ENCODE data around the gene RFLNA. TPM values are rescaled to one million over a fixed set of nuclear protein-coding genes. Genes with fewer than 3 reads are reported as not detected.

Gene RFLNA
- total RNA-seq, 1 experiment from 2014 or later = 1.1 TPM

DNA sequence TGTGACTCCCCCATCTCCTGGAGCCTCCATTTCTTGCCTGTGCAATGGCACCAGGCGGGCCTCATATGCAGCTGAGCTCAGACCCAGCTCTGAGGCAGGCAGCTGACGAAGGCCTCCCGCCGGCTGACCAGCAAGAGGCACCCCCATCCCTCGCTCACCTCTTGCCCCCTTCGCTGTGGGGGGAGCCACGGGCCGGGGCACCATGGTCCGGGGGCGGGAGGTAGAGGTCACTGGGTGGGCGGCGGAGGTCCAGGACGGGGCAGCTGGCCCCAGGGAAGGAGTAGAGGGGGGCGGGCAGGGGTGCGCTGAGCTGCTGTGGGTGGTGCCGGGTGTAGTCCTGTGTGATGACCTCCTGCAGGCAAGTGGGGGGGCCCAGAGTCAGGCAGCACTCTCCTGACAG lies 39.4 kb downstream of the RFLNA start:
- no TSS peak for BruUV-seq (replicated peaks)
- H3K27ac ChIP-seq (ENCODE audit: low read depth, low read length, poor library complexity, severe bottlenecking) = no peak overlapping the region
- ChIA-PET CTCF (no interaction called here), POLR2A (ENCODE audit: low non-redundant PET) (no interaction called here)
- intact Hi-C loops (cut with micrococcal nuclease; ENCODE audit: unreplicated experiment) = no loop called here
- H3K9me3 ChIP-seq (ENCODE audit: low read depth, low read length, poor library complexity, severe bottlenecking) = no peaks in the 10 kb centered on the region
- no peak overlapping the region for H3K4me3 ChIP-seq (ENCODE audit: low read depth, low read length, poor library complexity, severe bottlenecking)
- H3K36me3 ChIP-seq (ENCODE audit: insufficient read depth, low read length, poor library complexity, severe bottlenecking) = peaks cover 65% of the 10 kb centered on the region
- no peaks in the 10 kb centered on the region for H3K4me1 ChIP-seq (ENCODE audit: insufficient read depth, low read length, poor library complexity, severe bottlenecking)
- DNase-seq (ENCODE audit: low spot score) = no peak
- no peak for TF ChIP-seq EZH2 (IDR thresholded peaks at IDR 0.05; ENCODE audit: borderline replicate concordance, low read depth, low read length, poor library complexity, severe bottlenecking)
- TF ChIP-seq, protein P1, sequence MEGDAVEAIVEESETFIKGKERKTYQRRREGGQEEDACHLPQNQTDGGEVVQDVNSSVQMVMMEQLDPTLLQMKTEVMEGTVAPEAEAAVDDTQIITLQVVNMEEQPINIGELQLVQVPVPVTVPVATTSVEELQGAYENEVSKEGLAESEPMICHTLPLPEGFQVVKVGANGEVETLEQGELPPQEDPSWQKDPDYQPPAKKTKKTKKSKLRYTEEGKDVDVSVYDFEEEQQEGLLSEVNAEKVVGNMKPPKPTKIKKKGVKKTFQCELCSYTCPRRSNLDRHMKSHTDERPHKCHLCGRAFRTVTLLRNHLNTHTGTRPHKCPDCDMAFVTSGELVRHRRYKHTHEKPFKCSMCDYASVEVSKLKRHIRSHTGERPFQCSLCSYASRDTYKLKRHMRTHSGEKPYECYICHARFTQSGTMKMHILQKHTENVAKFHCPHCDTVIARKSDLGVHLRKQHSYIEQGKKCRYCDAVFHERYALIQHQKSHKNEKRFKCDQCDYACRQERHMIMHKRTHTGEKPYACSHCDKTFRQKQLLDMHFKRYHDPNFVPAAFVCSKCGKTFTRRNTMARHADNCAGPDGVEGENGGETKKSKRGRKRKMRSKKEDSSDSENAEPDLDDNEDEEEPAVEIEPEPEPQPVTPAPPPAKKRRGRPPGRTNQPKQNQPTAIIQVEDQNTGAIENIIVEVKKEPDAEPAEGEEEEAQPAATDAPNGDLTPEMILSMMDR (conservative IDR thresholded peaks at IDR 0.05; ENCODE audit: low read depth, low read length) = no peak
- no peaks in the 10 kb centered on the region for H3K27me3 ChIP-seq (replicated peaks; ENCODE audit: insufficient read depth, low read depth, low read length, poor library complexity)

GRCh38 chr12:124334976-124335375 lies 40.1 kb downstream of the RFLNA start:
- H3K4me1 ChIP-seq (ENCODE audit: insufficient read depth, low read length, poor library complexity, severe bottlenecking) = no peaks in the 10 kb centered on the region
- H3K27ac ChIP-seq (ENCODE audit: low read depth, low read length, poor library complexity, severe bottlenecking) = no peak overlapping the region
- TF ChIP-seq, protein P1 (conservative IDR thresholded peaks at IDR 0.05; ENCODE audit: low read depth, low read length) = no peak
- TF ChIP-seq EZH2 (IDR thresholded peaks at IDR 0.05; ENCODE audit: borderline replicate concordance, low read depth, low read length, poor library complexity, severe bottlenecking) = no peak
- DNase-seq (ENCODE audit: low spot score) = no peak
- CTCF ChIA-PET = no interaction called here
- POLR2A ChIA-PET (ENCODE audit: low non-redundant PET) = no interaction called here
- BruUV-seq (replicated peaks) = no TSS peak
- H3K36me3 ChIP-seq (ENCODE audit: insufficient read depth, low read length, poor library complexity, severe bottlenecking) = peaks cover 64% of the 10 kb centered on the region
- no peak overlapping the region for H3K4me3 ChIP-seq (ENCODE audit: low read depth, low read length, poor library complexity, severe bottlenecking)
- intact Hi-C loops (cut with micrococcal nuclease; ENCODE audit: unreplicated experiment) = no loop called here
- no peaks in the 10 kb centered on the region for H3K9me3 ChIP-seq (ENCODE audit: low read depth, low read length, poor library complexity, severe bottlenecking)
- H3K27me3 ChIP-seq (replicated peaks; ENCODE audit: insufficient read depth, low read depth, low read length, poor library complexity) = no peaks in the 10 kb centered on the region

GRCh38 chr12:124335426-124336183 lies 40.7 kb downstream of the RFLNA start:
- DNase-seq (ENCODE audit: low spot score) = no peak
- H3K9me3 ChIP-seq (ENCODE audit: low read depth, low read length, poor library complexity, severe bottlenecking) = no peaks in the 10 kb centered on the region
- H3K4me3 ChIP-seq (ENCODE audit: low read depth, low read length, poor library complexity, severe bottlenecking) = no peak overlapping the region
- H3K36me3 ChIP-seq (ENCODE audit: insufficient read depth, low read length, poor library complexity, severe bottlenecking) = peaks cover 59% of the 10 kb centered on the region
- no peaks in the 10 kb centered on the region for H3K27me3 ChIP-seq (replicated peaks; ENCODE audit: insufficient read depth, low read depth, low read length, poor library complexity)
- ChIA-PET POLR2A (ENCODE audit: low non-redundant PET) (no interaction called here), CTCF (no interaction called here)
- H3K4me1 ChIP-seq (ENCODE audit: insufficient read depth, low read length, poor library complexity, severe bottlenecking) = no peaks in the 10 kb centered on the region
- BruUV-seq (replicated peaks) = no TSS peak
- TF ChIP-seq, protein P1 (conservative IDR thresholded peaks at IDR 0.05; ENCODE audit: low read depth, low read length) = no peak
- TF ChIP-seq EZH2 (IDR thresholded peaks at IDR 0.05; ENCODE audit: borderline replicate concordance, low read depth, low read length, poor library complexity, severe bottlenecking) = no peak
- H3K27ac ChIP-seq (ENCODE audit: low read depth, low read length, poor library complexity, severe bottlenecking) = no peak overlapping the region
- intact Hi-C loops (cut with micrococcal nuclease; ENCODE audit: unreplicated experiment) = no loop called here

Data from A673 (cell line).